PFSK-1 (cell line): ENCODE results near the gene POT1.

Source experiments
- POLR2AphosphoS5 ChIP-seq: IDR thresholded peaks from 2 replicates; pipeline ENCODE4 v1.6.1; 2012; ENCODE audit warnings: low read depth, mild to moderate bottlenecking, control low read depth, low read length, moderate library complexity
- REST ChIP-seq, 2 experiments: IDR thresholded peaks; 2 replicates each; pipeline versions ENCODE4 v1.6.1 to v1.8.0; 2011 to 2012; ENCODE audit warnings: low read depth in 2 of 2, low read length in 2 of 2, control low read depth in 1 of 2, inconsistent platforms in 1 of 2, mild to moderate bottlenecking in 1 of 2, moderate library complexity in 1 of 2; ENCODE audit not compliant: insufficient read depth in 1 of 2
- TAF1 ChIP-seq: IDR thresholded peaks from 2 replicates; pipeline ENCODE4 v1.6.1; 2012; ENCODE audit warnings: low read length, control low read depth, borderline replicate concordance; ENCODE audit not compliant: insufficient read depth

- no peak for TF ChIP-seq POLR2AphosphoS5
- no peak for TF ChIP-seq REST (IDR thresholded peaks at IDR 0.05; ENCODE audit: insufficient read depth in 1 of 2, low read depth in 2 of 2, low read length in 2 of 2)
- TF ChIP-seq TAF1: no peak
Measured at GRCh38 chr7:124784879-124785818, 144.5 kb downstream of the POT1 start.
